Activated CD8-positive, alpha-beta memory T cell treated with anti-CD3 and anti-CD28 coated beads, Interleukin-2, amount 50 U/mL, for 4 hours (primary cell): ENCODE results near the gene SAP30L.

Experiments used
- DNase-seq: peaks from one replicate; pipeline ENCODE4 v3.0.0-alpha.2; 2020

Gene SAP30L

GRCh38 chr5:154445422-154446194 is at the start of gene SAP30L:
Gene SAP30L, plus strand, starts transcription at chr5:154445997. Its CDS starts 608 bp downstream, at chr5:154446605.
- peak; percentile 96 for DNase-seq

- DNase-seq: no peak
These were observed 49.7 kb upstream of the SAP30L start for GRCh38 chr5:154396128-154396527.

GRCh38 chr5:154397652-154398406 is 48.0 kb upstream of the SAP30L start:
- no peak for DNase-seq

- no peak for DNase-seq
These were observed 45.1 kb upstream of the SAP30L start for GRCh38 chr5:154400678-154401077.

GRCh38 chr5:154401355-154401754 is 44.4 kb upstream of the SAP30L start:
- DNase-seq: no peak

GRCh38 chr5:154401931-154402330 is 43.9 kb upstream of the SAP30L start:
- no peak for DNase-seq

GRCh38 chr5:154402611-154403010 is 43.2 kb upstream of the SAP30L start:
- DNase-seq: no peak

- no peak for DNase-seq
These were observed 42.6 kb upstream of the SAP30L start for GRCh38 chr5:154403234-154403633.

GRCh38 chr5:154403776-154404387 is 41.9 kb upstream of the SAP30L start:
- DNase-seq: no peak

GRCh38 chr5:154405078-154405792 is 40.6 kb upstream of the SAP30L start:
- DNase-seq: peak; percentile 76

- DNase-seq: no peak
These were observed 39.6 kb upstream of the SAP30L start for GRCh38 chr5:154406231-154406630.

GRCh38 chr5:154406826-154407225 is 39.0 kb upstream of the SAP30L start:
- DNase-seq: no peak

GRCh38 chr5:154408811-154409210 is 37.0 kb upstream of the SAP30L start:
- no peak for DNase-seq

- DNase-seq: no peak
These were observed 36.5 kb upstream of the SAP30L start for GRCh38 chr5:154409230-154409840.

GRCh38 chr5:154410008-154410407 is 35.8 kb upstream of the SAP30L start:
- no peak for DNase-seq

- no peak for DNase-seq
These were observed 35.0 kb upstream of the SAP30L start for GRCh38 chr5:154410786-154411185.

- DNase-seq: no peak
These were observed 34.5 kb upstream of the SAP30L start for GRCh38 chr5:154411338-154411737.

- no peak for DNase-seq
These were observed 33.5 kb upstream of the SAP30L start for GRCh38 chr5:154412316-154412715.

- no peak for DNase-seq
These were observed 32.9 kb upstream of the SAP30L start for GRCh38 chr5:154412925-154413324.

- no peak for DNase-seq
These were observed 30.7 kb upstream of the SAP30L start for GRCh38 chr5:154415114-154415513.

GRCh38 chr5:154418344-154418820 is 27.4 kb upstream of the SAP30L start:
- no peak for DNase-seq

- DNase-seq: no peak
These were observed 26.6 kb upstream of the SAP30L start for GRCh38 chr5:154419236-154419635.

- no peak for DNase-seq
These were observed 23.9 kb upstream of the SAP30L start for GRCh38 chr5:154421868-154422267.
